SU-DHL-6 (cell line): ENCODE measurements around the gene JADE2.

ENCODE experiments used
- EZH2phosphoT487 ChIP-seq: fragments of 200-600 bp; sonication (generic), shearing (Covaris generic); conservative IDR thresholded peaks from 2 replicates; pipeline ENCODE4 v1.6.1; 2018; ENCODE audit warnings: mild to moderate bottlenecking, antibody characterized with exemption, low read length, moderate library complexity, mixed read lengths
- TF ChIP-seq, protein P1 (sequence below): fragments of 200-600 bp; sonication (generic); IDR thresholded peaks from one replicate; pipeline ENCODE4 v1.5.1; 2017; ENCODE audit warnings: antibody characterized with exemption, mild to moderate bottlenecking, low read length, moderate library complexity; ENCODE audit not compliant: insufficient read depth, poor library complexity, severe bottlenecking

DNA sequence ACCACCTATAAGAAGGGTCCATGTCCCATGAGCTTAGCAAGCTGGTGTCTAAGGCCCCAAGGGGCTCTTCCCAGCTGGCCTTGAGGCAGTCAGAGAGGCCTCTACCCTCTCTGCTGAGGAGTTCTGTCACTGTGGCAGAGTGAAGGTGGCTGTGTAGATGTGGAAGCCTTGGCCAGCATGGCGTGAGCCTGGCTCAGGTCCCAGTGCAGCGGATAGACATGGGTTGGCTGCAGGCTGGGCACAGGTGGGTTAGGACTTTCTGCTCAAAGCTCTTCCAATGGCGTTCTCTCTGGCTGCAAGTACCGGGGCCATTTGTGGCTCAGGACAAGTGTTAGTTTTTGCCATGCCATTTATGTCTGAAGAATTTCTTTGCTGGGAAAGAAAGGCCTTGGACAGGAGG, 47.3 kb downstream of the JADE2 start:
- TF ChIP-seq, protein P1, sequence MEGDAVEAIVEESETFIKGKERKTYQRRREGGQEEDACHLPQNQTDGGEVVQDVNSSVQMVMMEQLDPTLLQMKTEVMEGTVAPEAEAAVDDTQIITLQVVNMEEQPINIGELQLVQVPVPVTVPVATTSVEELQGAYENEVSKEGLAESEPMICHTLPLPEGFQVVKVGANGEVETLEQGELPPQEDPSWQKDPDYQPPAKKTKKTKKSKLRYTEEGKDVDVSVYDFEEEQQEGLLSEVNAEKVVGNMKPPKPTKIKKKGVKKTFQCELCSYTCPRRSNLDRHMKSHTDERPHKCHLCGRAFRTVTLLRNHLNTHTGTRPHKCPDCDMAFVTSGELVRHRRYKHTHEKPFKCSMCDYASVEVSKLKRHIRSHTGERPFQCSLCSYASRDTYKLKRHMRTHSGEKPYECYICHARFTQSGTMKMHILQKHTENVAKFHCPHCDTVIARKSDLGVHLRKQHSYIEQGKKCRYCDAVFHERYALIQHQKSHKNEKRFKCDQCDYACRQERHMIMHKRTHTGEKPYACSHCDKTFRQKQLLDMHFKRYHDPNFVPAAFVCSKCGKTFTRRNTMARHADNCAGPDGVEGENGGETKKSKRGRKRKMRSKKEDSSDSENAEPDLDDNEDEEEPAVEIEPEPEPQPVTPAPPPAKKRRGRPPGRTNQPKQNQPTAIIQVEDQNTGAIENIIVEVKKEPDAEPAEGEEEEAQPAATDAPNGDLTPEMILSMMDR, result no peak
- no peak for TF ChIP-seq EZH2phosphoT487
